Activated T-cell treated with anti-CD3 and anti-CD28 coated beads for 1 hour (primary cell): ENCODE data around the gene SRPK2.
"Not testable (repeated sequence)": the region's sequence is repeated elsewhere in the genome, so short reads cannot be mapped to it uniquely, and the experiment has no call there.

Experiments
- DNase-seq: peaks from one replicate; pipeline ENCODE4 v3.0.0-alpha.2; 2020; ENCODE audit warnings: low read depth

SRPK2 gene

DNA sequence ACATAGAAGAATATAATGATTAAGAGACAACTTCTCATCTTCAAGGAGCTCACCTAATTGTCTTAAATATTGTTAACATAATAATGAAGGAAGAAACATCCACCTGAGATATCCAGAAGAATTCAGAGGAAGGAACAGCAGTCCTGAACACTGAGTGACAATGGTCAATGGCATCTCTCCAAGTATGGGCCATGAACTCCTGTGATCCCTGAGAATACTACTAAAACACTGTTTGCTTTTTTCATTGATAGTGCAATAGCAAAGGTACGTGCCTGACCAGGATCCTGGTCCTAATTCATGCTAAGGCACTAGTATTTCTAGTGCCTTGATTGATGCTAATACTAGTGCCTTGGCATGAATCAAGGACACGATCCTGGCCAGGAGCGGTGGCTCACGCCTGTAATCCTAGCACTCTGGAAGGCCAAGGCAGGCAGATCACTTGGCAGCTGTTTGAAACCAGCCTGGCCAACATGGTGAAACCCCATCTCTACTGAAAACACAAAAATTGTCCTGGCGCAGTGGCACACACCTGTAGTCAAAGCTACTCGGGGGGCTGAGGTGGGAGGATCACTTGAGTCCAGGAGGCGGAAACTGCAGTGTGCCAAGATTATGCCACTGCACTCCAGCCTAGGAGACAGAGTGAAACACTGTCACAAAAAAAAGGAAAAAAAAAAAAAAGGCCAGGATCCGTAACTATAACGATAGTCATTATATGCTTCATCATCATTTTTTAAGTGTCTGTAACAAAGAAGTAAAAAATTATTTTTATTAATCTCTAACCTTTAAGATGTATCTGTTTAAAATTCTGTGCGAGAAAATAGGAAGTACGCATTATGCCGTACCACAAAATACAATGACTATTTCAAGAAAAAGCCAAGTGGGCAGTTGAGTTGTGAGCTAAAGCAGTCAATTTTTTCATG, 49.1 kb downstream of the SRPK2 start:
- no peak for DNase-seq

DNA sequence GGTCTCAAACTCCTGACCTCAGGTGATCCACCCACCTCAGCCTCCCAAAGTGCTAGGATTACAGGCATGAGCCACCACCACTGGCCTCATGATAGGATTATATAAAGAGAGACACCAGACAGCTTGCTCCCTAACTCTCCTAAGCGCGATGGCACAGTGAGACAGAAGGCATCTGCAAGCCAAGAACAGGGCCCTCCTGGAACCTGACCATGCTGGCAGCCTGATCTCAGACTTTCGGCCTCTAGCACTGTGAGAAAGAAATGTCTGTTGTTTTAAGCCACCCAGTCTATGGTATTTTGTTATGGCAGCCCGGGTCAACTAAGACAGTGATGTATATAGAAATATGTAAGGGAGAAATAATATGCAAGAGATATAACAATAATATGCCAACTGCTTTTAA, 51.2 kb downstream of the SRPK2 start:
- DNase-seq: no peak

DNA sequence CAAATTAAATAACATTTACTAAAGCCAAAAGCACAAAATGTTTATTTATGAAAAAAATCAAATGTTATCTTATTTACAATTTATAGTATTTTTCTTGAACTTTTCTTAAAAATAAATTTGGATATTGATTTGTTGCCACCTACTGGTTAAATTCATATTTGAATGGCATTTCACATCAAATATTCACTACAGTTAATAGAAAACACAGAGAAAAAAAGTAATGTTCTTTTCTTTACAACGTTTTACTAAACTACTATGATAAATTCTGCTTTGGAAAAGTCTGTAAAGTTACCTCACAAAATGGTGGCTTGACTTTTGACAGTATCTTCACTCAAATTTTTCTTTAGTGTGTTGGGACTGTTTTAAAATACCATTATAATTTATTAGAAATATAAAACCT, 52.7 kb downstream of the SRPK2 start:
- DNase-seq: no peak

DNA sequence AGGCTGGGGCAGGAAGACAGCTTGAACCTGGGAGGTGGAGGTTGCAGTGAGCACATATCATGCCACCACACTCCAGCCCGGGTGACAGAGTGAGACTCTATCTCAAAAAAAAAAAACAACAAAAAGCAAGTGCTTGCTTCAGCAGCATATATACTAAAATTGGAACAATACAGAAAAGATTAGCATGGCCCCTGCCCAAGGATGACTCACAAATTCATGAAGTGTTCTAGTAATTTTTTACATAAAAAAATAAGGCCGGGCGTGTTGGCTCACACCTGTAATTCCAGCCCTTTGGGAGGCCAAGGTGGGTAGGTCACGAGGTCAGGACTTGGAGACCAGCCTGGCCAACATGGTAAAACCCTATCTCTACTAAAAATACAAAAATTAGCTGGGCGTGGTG, 56.1 kb downstream of the SRPK2 start:
- DNase-seq: not testable (repeated sequence)

DNA sequence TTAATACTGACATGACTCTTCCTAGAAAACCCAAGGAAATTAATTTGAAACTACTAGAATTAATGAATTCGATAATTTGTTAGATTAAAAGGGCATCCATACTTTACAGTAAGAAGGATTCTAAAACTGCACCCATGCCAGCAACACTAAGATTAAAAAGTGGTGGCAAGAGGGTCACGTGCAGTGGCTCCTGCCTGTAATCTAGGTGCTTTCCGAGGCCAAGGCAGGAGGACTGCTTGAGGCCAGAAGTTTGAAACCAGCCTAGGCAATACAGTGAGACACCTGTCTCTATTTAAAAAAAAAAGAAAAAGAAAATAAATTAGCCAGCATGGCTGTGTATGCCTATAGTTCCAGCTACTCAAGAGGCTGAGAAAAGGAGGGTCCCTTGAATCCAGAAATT, 58.2 kb downstream of the SRPK2 start:
- no peak for DNase-seq

DNA sequence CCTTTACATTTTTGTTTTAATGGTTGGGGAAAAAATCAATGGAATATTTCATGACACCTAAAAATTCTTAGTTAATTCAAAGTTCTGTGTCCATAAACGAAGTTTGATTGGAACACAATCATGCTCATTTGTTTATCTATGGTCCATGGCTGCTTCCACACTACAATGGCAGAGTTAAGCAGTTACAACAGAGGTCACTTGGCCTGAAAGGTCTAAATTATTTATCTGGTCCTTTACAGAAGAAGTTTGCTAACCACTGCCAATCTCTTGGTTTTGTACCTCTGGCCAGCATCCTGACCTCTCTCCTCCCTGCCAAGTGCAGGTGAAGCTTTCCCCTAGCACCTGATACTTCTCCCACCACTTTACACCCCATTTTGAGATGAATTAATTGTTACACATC, 61.5 kb downstream of the SRPK2 start:
- DNase-seq: no peak

DNA sequence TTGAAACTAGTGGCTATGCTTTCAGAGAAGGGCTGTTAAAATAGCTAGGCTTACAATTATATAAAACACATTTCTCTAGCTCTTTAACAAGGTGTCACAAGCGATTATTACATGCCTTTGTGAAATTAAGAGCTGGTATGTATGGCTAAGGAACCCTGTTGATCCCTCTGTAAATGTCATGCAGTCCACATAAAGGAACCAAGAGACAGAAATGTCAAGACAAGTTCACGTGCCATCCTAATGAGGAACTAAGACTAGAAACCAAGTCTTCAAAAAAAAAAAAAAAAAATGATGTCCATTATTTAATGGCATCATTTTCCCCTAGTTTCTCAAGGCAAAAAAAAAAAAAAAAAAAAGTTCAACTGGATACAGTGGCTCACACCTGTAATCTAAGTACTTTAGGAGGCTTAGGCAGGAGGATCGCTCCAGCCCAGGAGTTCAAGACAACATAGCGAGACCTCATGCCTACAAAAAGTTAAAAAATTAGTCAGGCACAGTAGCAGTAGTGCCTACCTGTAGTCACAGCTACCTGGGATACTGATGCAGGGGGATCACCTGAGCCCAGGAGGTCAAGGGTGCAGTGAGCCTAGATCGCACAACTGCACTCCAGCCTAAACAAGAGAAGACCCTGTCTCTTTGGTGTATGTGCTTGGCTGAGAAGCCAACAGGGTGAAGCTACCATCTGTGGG, 63.4 kb downstream of the SRPK2 start:
- DNase-seq: no peak

DNA sequence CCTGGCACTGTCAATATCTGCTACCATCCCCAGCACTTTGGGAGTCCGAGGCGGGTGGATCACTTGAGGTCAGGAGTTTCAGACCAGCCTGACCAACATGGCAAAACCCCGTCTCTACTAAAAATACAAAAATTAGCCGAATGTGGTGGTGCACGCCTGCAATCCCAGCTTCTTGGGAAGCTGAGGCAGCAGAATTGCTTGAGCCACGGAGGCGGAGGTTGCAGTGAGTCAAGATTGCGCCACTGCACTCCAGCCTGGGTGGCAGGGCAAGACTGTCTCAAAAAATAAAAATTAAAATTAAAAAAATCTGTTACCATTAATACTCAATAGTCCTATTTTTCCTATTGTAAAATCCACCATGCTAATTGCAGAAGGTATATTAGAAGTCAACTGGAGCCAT, 64.1 kb downstream of the SRPK2 start:
- DNase-seq: not testable (repeated sequence)

DNA sequence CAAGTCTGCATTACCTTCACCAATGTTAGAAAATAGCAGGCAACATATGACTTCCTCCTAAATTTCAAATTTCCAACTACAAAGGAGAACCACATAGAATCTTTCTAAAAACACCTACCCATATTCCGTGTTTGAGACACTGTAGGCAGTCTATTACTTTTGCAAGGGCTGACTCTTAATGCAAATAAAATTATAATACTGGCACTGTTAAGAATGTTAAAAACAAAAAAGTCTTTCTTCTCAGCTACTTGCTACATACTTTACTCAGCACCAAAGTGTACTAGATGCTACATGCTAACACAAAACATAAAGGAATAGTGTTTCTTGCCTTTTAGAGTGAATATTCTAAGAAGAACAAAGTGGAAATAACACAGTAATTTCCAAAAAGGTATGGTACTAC, 65.4 kb downstream of the SRPK2 start:
- no peak for DNase-seq

DNA sequence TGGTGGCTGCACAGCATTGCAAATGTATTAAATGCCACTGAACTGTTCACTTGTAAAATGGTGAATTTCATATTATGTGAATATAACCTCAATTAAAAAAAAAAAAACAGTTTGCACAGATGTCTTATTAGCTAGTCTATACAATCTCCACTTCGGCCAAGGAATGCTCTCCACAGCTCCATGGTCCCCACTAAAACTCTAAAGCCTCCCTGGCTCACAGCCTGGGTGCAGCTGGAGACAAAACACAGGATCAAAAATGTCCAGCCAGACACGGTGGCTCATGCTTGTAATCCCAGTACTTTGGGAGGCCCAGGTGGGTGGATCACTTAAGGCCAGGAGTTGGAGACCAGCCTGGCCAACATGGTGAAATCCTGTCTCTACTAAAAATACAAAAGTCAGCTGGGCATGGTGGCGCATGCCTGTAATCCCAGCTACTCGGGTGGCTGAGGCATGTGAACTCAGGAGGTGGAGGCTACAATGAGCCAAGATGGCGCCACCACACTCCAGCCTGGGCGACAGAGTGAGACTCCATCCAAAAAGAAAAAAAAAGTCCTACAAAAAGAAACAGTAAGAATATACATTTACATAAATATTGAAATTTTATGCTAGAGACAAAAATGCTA, 66.0 kb downstream of the SRPK2 start:
- DNase-seq: no peak

DNA sequence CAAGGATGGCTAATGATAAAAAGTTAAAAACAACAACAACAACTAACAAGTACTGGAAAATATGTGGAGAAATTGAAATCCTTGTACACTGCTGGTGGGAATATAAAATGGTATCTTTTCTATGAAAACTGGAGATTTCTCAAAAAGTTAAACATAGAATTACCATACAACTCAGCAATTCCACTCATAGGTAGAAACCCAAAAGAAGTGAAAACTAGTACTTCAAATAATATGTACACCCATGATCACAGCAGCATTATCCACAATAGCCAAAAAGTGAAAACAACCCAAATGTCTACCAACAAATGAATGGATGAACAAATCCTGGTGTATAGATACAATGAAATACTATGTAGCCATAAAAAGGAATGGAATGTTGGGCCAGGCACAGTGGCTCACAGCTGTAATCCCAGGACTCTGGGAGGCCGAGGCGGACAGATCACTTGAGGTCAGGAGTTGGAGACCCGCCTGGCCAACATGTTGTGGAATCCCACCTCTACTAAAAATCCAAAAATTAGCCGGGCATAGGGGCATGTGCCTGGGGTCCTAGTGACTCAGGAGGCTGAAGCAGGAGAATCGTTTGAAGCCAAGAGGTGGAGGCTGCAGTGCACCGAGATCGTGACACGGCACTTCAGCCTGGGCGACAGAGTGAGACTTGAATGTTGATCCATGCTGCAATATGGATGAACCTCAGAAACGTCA, 66.8 kb downstream of the SRPK2 start:
- no peak for DNase-seq

DNA sequence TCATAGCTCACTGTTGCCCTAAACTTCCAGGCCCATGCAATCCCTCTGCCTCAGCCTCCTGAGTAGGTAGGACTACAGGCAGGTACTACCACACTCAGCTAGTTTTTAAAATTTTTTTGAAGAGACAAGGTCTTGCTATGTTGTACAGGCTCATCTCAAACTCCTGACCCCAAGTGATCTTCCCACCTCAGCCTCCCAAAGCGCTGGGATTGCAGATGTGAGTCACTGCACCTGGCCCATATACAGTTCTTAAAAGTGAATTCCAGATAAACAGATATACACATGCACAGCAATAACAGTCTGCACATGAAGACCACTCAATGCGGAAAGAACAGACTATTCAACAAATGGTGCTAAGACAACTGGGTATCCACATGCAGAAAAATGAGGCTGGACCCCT, 67.8 kb downstream of the SRPK2 start:
- DNase-seq: no peak

DNA sequence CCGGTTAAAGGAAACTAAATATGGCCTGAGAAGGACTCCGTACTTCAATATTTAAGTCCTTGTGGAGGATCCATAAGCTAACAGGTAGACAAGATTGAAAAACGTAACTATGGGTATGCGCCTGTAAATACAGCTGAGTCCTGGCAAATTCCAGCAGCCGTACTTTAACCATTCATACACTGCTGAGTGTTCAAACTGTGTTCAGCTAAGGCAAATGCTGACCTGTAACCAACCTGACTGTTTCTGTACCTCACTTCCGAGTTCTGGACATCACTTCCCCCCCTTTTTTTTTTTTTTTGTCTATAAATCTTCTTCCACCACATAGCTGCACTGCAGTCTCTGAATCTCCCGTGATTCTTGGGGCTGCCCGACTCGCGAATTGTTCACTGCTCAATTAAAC, 69.1 kb downstream of the SRPK2 start:
- DNase-seq: no peak

DNA sequence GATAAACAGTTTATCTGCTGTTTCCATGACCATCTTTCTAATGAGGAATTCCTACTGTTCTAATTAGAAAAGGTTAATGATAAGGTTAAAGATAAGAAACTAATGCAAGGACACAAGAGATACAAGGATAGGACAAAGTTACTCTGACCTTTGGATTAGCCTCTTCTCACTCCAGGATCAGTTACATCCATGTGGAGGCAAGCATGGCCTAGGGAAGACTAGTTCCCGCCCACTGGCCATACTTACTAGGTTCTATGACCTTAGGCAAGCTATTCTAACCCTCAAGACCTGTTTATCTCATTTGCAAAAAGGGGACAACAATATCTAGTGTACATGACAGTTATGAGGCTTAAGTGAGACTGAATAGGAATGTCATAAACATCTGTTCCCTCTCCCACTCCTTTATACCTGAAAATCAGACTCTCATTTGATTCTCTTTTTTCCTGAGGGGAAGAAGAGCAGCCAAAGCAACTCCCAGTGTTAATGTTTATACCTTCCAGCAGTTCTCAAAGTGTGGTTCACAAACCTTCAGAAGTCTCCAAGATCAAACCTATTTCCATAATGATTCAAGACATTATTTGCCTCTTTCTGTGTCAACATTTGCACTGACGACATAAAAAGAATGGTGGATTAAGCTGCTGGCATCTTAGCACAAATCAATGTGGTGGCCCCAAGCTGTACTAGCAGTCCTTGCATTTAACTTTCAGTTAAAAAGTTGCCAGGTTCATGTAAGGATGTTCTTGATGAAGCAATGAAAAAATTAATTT, 72.0 kb downstream of the SRPK2 start:
- no peak for DNase-seq

DNA sequence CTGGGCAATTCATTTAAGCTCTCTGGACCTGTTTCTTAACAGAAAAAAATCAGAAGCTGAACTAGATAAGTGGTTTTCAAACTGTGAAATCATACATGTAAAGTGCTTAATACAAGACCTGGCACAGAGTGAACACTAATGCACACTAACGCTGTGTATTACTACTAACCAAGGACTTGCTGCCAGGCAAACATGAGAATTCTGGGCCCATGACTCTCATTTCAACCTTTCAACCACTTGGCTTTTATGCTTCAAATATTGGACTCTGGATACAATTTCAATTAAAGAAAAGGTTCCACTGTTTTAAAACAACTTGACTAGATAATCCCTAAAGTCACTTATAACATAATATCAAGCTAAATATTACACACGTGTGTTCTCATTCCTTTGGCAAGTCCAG, 73.4 kb downstream of the SRPK2 start:
- no peak for DNase-seq

DNA sequence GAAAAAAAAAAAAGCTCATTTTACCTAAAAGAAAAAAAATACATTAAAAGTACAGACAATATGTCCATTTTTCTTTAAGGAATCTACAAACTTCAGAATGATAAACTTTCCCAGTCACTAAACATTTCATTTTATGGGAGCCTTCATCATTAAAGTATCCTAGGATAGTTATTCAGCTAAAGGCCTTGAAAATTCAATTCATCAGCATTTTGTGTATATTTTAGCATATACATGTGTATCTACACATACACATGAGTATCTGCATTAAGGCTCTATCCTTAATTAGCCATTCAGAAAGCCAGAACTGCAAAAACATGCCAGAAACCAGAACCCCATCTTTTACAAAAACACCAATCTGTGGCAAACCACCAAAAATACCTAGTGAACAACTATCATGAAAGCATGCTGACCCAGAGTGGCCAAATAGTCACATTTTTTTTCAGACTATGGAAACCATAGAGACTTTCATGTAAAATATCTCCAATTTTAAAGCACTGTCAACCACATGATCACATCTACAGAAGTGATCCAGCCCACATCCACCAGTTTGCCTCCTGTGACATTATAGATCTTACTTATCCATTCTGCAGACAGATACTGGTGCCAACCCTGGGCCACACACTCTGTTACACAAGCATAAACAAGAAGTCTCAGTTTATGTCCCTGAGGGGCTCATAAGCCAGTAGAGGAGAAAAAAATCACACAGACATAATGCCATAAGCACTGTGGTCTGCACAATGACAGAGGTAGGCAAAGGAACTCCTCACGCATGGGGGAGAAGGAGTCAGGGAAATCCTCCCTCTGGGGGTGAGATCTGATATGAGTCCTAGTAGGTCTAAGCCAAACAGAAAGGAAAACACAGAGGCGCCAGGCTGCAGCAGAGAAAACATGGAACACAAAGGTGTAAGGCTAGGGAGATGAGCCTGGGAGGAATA, 79.2 kb downstream of the SRPK2 start:
- DNase-seq: no peak

DNA sequence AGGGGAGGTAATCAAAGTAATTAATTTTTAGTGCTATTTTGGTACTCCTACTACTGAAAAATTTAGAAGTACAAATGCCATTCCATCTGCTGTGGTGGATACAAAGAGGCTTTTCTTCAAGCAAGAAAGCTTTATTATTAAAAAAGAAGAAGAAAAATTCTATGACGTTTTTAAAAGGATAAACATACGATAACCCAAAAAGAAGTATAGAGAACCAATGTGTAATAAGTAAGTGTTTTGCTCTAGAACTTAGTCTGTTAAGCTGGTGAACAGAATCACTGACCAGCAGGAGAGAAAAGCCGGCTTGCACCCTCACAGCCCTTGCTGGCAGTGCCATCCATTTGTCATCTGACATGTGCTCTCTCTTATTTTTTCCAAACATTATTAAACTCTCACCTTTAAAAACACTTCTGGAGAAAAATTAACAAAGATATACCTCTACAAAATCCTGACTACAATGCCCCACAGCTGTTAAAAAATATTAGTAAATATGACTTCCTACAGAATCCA, 81.5 kb downstream of the SRPK2 start:
- no peak for DNase-seq

DNA sequence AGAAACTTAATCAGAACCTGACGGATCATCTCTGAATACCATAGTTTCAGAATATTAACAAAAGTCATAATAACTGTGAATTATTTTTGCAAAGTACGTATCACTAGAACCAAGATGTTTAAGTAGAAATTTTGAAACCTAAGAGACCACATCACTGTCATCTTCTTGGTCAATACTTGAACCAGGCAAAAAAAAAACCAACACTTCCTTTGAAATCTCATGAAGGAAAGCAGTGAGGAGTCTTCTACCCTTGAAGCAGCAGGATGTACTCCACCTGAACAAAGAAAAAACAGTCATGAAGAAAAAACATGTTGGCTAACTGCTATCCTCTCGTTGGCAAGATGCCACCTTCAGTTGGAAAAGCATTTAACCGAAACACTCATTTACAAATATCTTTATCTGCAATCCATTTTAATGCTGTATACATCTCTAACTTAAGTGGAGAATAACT, 82.4 kb downstream of the SRPK2 start:
- no peak for DNase-seq

DNA sequence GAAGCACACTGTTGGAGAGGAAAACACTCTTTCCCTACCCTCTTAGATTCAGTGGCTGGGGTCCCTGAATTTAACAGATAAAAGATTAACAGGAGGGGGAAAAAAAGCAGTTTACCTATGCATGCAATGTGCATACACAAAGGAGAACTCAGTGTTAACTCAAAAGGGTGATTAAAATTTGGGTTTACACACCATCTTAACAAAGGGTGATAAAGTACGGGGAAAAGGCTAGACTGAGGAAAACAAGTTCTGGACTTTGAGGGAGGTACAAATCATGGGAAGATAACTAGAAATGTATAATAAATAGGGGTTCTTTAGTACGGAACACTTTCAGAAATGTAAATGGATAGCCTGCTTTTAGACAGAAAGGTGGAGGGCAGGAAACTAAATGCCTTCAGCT, 83.1 kb downstream of the SRPK2 start:
- no peak for DNase-seq
